Endothelial cell of umbilical vein (primary cell): ENCODE results near the gene DNAH6. TPM values are rescaled to one million over a fixed set of nuclear protein-coding genes. Genes with fewer than 3 reads are reported as not detected.

Experiments used
- BruUV-seq: library from RNA; stranded (reverse); fragments of 400-500 nt; replicated peaks from 2 replicates; lab custom pipeline; 2021; lab: Mats Ljungman, UMichigan
- CTCF ChIA-PET: fragments of 300-600, 350-600 bp; sonication (Branson Sonifier 250); formaldehyde crosslinking; loops from one replicate; lab custom pipeline; 2021; ENCODE audit warnings: antibody characterized with exemption, inconsistent platforms; lab: Charles Lee
- POLR2A ChIA-PET: fragments of 300-600, 350-600 bp; sonication (Branson Sonifier 250); formaldehyde crosslinking; loops from one replicate; lab custom pipeline; 2021; ENCODE audit warnings: antibody characterized with exemption, inconsistent platforms; lab: Charles Lee
- DNase-seq: peaks from one replicate; pipeline ENCODE4 v3.0.0-alpha.2; 2011; ENCODE audit warnings: low read depth, low spot score
- FAIRE-seq: peaks from 2 replicates; lab custom pipeline; 2011; peaks lifted over from hg19 to GRCh38; lab: Jason Lieb, UNC
- H2AFZ ChIP-seq: 2 replicates; pipeline ENCODE4 v1.6.0; 2012; ENCODE audit warnings: low read depth, low read length, control low read depth, inconsistent platforms
- H3K27ac ChIP-seq: 2 replicates; pipeline ENCODE4 v1.5.1; 2011; ENCODE audit warnings: low read depth, mild to moderate bottlenecking, control low read depth, low read length, moderate library complexity; ENCODE audit not compliant: insufficient read depth
- H3K27me3 ChIP-seq, 2 experiments: 2 replicates each; pipeline versions ENCODE4 v1.6.0 to v1.6.1; 2011; ENCODE audit warnings: low read length in 2 of 2, mixed read lengths in 1 of 2; ENCODE audit not compliant: control insufficient read depth in 2 of 2, insufficient read depth in 2 of 2
- H3K36me3 ChIP-seq, 2 experiments: 2 replicates in 1 of 2; 3 replicates in 1 of 2; pipeline ENCODE4 v1.5.1; 2011; ENCODE audit warnings: low read length in 2 of 2, mild to moderate bottlenecking in 1 of 2, moderate library complexity in 1 of 2; ENCODE audit not compliant: control insufficient read depth in 2 of 2, insufficient read depth in 2 of 2; ENCODE audit errors: extremely low read depth in 1 of 2
- H3K4me1 ChIP-seq: 3 replicates; pipeline ENCODE4 v1.5.1; 2011; ENCODE audit warnings: mild to moderate bottlenecking, low read length; ENCODE audit not compliant: control insufficient read depth, insufficient read depth; ENCODE audit errors: extremely low read depth
- H3K4me2 ChIP-seq: 2 replicates; pipeline ENCODE4 v1.6.1; 2011; ENCODE audit warnings: low read length, control low read depth, mixed read lengths; ENCODE audit not compliant: insufficient read depth
- H3K4me3 ChIP-seq, 3 experiments: fragments of 200-600 bp in 1 of 3; sonication (generic), shearing (Covaris generic) in 1 of 3; replicated peaks in 1 of 3; 2 replicates each; pipeline ENCODE4 v1.5.1; 2011 to 2016; ENCODE audit warnings: control low read depth in 3 of 3, low read length in 3 of 3, mild to moderate bottlenecking in 2 of 3, inconsistent platforms in 1 of 3, low read depth in 1 of 3, moderate library complexity in 1 of 3; ENCODE audit not compliant: insufficient read depth in 1 of 3
- H3K79me2 ChIP-seq: 2 replicates; pipeline ENCODE4 v1.6.0; 2012; ENCODE audit warnings: low read length, inconsistent platforms; ENCODE audit not compliant: control insufficient read depth, insufficient read depth
- H3K9ac ChIP-seq: replicated peaks from 2 replicates; pipeline ENCODE3; 2011; ENCODE audit warnings: low read length, control low read depth; ENCODE audit not compliant: insufficient read depth; ENCODE audit errors: extremely low read depth
- H3K9me1 ChIP-seq: replicated peaks from 3 replicates; pipeline ENCODE4 v1.6.0; 2011; ENCODE audit warnings: mild to moderate bottlenecking, low read length; ENCODE audit not compliant: control insufficient read depth, insufficient read depth; ENCODE audit errors: extremely low read depth
- H3K9me3 ChIP-seq: replicated peaks from 2 replicates; pipeline ENCODE4 v1.5.1; 2012; ENCODE audit warnings: low read length, inconsistent platforms; ENCODE audit not compliant: control insufficient read depth, insufficient read depth
- H4K20me1 ChIP-seq: replicated peaks from 2 replicates; pipeline ENCODE3; 2011; ENCODE audit warnings: mild to moderate bottlenecking, low read length; ENCODE audit not compliant: control insufficient read depth, insufficient read depth; ENCODE audit errors: extremely low read depth
- CTCF ChIP-seq, 2 donors: IDR thresholded peaks; 1 replicate in 1 of 2; 2 replicates in 1 of 2; pipeline ENCODE4 v1.5.1; 2011; ENCODE audit warnings: low read length in 2 of 2, mild to moderate bottlenecking in 2 of 2, moderate library complexity in 2 of 2, control low read depth in 1 of 2, inconsistent platforms in 1 of 2, low read depth in 1 of 2; ENCODE audit not compliant: insufficient read depth in 1 of 2; ENCODE audit errors: extremely low read depth in 1 of 2
- EZH2 ChIP-seq: IDR thresholded peaks from 2 replicates; pipeline ENCODE4 v1.6.1; 2012; ENCODE audit warnings: borderline replicate concordance, low read depth, mild to moderate bottlenecking, moderate library complexity, low read length, inconsistent platforms; ENCODE audit not compliant: severe bottlenecking
- FOS ChIP-seq: IDR thresholded peaks from 2 replicates; pipeline ENCODE4 v1.6.1; 2011; ENCODE audit warnings: mild to moderate bottlenecking, low read length, moderate library complexity, borderline replicate concordance; ENCODE audit not compliant: insufficient read depth
- GATA2 ChIP-seq: IDR thresholded peaks from 2 replicates; pipeline ENCODE4 v1.7.0; 2011; ENCODE audit warnings: low read depth, mild to moderate bottlenecking, moderate library complexity, mixed read lengths, low read length; ENCODE audit not compliant: insufficient read length, insufficient read depth
- JUN ChIP-seq: IDR thresholded peaks from 2 replicates; pipeline ENCODE4 v1.6.1; 2011; ENCODE audit warnings: borderline replicate concordance, low read depth; ENCODE audit not compliant: insufficient read length, insufficient read depth
- MYC ChIP-seq: IDR thresholded peaks from one replicate; pipeline ENCODE4 v1.6.1; 2011; ENCODE audit warnings: mild to moderate bottlenecking, low read depth, low read length
- POLR2A ChIP-seq: IDR thresholded peaks from 2 replicates; pipeline ENCODE4 v1.6.1; 2012; ENCODE audit warnings: low read depth, mild to moderate bottlenecking, control low read depth, low read length
- POLR2AphosphoS5 ChIP-seq: IDR thresholded peaks from 2 replicates; pipeline ENCODE4 v1.6.1; 2012; ENCODE audit warnings: low read depth, mild to moderate bottlenecking, control low read depth, low read length, moderate library complexity; ENCODE audit not compliant: insufficient read depth
- dilution Hi-C: fragments of 300-500 bp; cut with MboI; formaldehyde crosslinking; loops from one replicate; pipeline ENCODE4 v1.15.0; 2019; ENCODE audit warnings: low sequenced_read_pairs; ENCODE audit not compliant: extremely low pct_ligation_motif_present
- intact Hi-C: fragments of 100-400 bp; cut with micrococcal nuclease; formaldehyde crosslinking; loops from one replicate; pipeline ENCODE4 v1.10.0; 2022
- polyA plus RNA-seq, 4 experiments: library from polyadenylated mRNA; depleted of rRNA in 3 of 4; stranded (reverse) in 3 of 4; unstranded in 1 of 4; fragments of >200 nt; gene quantifications; 2 replicates each; pipeline versions ENCODE4 v1.2.1 to v1.2.3, GENCODE V29; 2011 to 2012; ENCODE audit warnings: missing spikeins in 1 of 4
- total RNA-seq: library from RNA; stranded (reverse); gene quantifications from 2 replicates; pipeline ENCODE4 v1.2.3, GENCODE V29; 2021
- TF ChIP-seq, protein P1 (sequence below): IDR thresholded peaks from 2 replicates; pipeline ENCODE4 v1.6.1; 2011; ENCODE audit not compliant: insufficient read depth, insufficient read length

Gene DNAH6
- total and polyA plus RNA-seq, 2 donors (not counting 3 experiments of a cell fraction or from before 2014, with no cell fraction given): 0.24 TPM; not detected in 1

DNA sequence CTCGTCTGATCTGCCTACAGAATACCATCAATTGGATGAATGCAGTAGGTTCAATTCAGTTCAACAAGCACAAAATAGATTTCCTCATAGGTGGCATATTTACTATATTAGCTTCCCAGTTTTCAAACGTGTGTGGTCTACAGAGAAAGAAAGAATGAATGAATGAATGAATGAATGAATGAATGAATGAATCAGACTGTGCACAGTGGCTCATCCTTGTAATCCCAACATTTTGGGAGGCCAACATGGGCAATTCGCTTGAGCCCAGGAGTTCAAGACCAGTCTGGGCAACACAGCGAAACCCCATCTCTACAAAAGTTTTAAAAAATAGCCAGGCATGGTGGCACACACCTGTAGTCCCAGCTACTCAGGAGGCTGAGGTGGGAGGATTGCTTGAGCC, 269.7 kb downstream of the DNAH6 start:
- Histone ChIP-seq H3K27me3 (no peaks in the 10 kb centered on the region), H3K79me2 (no peaks in the 10 kb centered on the region), H3K9me3 (no peaks in the 10 kb centered on the region), H2AFZ (no peak overlapping the region), H3K9me1 (no peaks in the 10 kb centered on the region), H3K27ac (no peak overlapping the region), H3K4me2 (no peak overlapping the region), H3K9ac (no peak overlapping the region), H4K20me1 (no peaks in the 10 kb centered on the region), H3K36me3 (no peaks in the 10 kb centered on the region), H3K4me3 (no peak overlapping the region), H3K4me1 (no peaks in the 10 kb centered on the region)
- dilution Hi-C loops: no loop called here
- DNase-seq (no peak), FAIRE-seq (no peak)
- TF ChIP-seq, protein P1, sequence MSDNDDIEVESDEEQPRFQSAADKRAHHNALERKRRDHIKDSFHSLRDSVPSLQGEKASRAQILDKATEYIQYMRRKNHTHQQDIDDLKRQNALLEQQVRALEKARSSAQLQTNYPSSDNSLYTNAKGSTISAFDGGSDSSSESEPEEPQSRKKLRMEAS: no peak
- TF ChIP-seq GATA2 (no peak), FOS (no peak), JUN (no peak), MYC (no peak), POLR2AphosphoS5 (no peak), EZH2 (no peak), CTCF (IDR thresholded peaks at IDR 0.05; ENCODE audit: extremely low read depth in 1 of 2, insufficient read depth in 1 of 2, low read depth in 1 of 2, low read length in 2 of 2) (no peak), POLR2A (no peak)
- ChIA-PET CTCF (no interaction called here), POLR2A (no interaction called here)
- BruUV-seq: no TSS peak
- intact Hi-C loops: no loop called here
